Breast epithelium (tissue), 3 donors: Measurements from ENCODE around the gene VEZF1.

Experiments
- POLR2A ChIP-seq: fragments of 450-650 bp; IDR thresholded peaks from one replicate; pipeline ENCODE4 v1.6.1; 2016; ENCODE audit warnings: antibody characterized with exemption, mild to moderate bottlenecking, moderate library complexity
- POLR2AphosphoS5 ChIP-seq, 3 donors: sonication (generic); formaldehyde crosslinking; IDR thresholded peaks; one replicate each; pipeline ENCODE4 v1.6.1; 2017; ENCODE audit warnings: antibody characterized with exemption in 3 of 3
- TF ChIP-seq, protein P1 (sequence below), 3 donors: fragments of 450-650 bp; IDR thresholded peaks; one replicate each; pipeline ENCODE4 v1.5.1; 2016 to 2017; ENCODE audit warnings: antibody characterized with exemption in 3 of 3, mild to moderate bottlenecking in 3 of 3, moderate library complexity in 3 of 3

DNA sequence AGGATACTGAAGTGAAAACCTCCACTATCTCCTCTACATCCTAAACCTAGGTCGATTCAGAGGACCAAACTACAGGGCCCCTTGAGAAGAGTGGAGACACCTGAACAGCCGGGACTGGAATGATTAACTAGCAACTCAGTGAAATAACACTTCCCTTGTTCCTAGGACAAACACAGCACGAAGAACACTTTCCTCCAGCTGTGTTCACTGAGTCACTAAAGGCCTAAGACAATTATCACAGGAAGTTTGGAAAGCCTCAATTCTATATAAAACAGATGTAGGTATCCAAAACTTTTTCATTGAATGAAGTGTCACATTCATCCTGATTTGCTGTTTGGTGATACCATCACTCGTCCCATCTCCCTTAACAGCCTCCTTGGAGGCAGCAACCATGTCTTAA, 17.3 kb downstream of the VEZF1 start:
- TF ChIP-seq, protein P1, sequence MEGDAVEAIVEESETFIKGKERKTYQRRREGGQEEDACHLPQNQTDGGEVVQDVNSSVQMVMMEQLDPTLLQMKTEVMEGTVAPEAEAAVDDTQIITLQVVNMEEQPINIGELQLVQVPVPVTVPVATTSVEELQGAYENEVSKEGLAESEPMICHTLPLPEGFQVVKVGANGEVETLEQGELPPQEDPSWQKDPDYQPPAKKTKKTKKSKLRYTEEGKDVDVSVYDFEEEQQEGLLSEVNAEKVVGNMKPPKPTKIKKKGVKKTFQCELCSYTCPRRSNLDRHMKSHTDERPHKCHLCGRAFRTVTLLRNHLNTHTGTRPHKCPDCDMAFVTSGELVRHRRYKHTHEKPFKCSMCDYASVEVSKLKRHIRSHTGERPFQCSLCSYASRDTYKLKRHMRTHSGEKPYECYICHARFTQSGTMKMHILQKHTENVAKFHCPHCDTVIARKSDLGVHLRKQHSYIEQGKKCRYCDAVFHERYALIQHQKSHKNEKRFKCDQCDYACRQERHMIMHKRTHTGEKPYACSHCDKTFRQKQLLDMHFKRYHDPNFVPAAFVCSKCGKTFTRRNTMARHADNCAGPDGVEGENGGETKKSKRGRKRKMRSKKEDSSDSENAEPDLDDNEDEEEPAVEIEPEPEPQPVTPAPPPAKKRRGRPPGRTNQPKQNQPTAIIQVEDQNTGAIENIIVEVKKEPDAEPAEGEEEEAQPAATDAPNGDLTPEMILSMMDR (IDR thresholded peaks at IDR 0.05) = no peak
- TF ChIP-seq POLR2A (no peak), POLR2AphosphoS5 (IDR thresholded peaks at IDR 0.05) (no peak)
